HepG2 (cell line): ENCODE data around the gene POLRMT. TPM values are rescaled to one million over a fixed set of nuclear protein-coding genes. Genes with fewer than 3 reads are reported as not detected.

ENCODE experiments used
- CBX1 ChIP-seq: IDR thresholded peaks from one replicate; pipeline ENCODE4 v1.6.1; 2016; ENCODE audit warnings: antibody characterized with exemption, low read depth
- DR1 ChIP-seq: sonication (generic); formaldehyde crosslinking; IDR thresholded peaks from 2 replicates; pipeline ENCODE4 v1.8.0; 2021; ENCODE audit warnings: mild to moderate bottlenecking, missing genetic modification reagents, inconsistent platforms
- HNRNPL ChIP-seq: fragments of 200-400 bp; formaldehyde crosslinking; IDR thresholded peaks from 2 replicates; pipeline ENCODE4 v1.6.1; 2017; ENCODE audit warnings: mild to moderate bottlenecking, low read depth, low read length
- KDM2A ChIP-seq: sonication (generic); formaldehyde crosslinking; IDR thresholded peaks from 2 replicates; pipeline ENCODE4 v1.4.0; 2020; ENCODE audit warnings: low read depth, missing genetic modification reagents, borderline replicate concordance
- MAZ ChIP-seq, 2 experiments: sonication (generic) in 1 of 2; formaldehyde crosslinking in 1 of 2; IDR thresholded peaks; 2 replicates each; pipeline versions ENCODE4 v1.5.0 to v1.6.1; 2012 to 2020; ENCODE audit warnings: low read depth in 2 of 2, mild to moderate bottlenecking in 2 of 2, borderline replicate concordance in 1 of 2, improper control_type of control experiment in 1 of 2, low read length in 1 of 2, missing genetic modification reagents in 1 of 2, moderate library complexity in 1 of 2
- MYC ChIP-seq: sonication (generic); formaldehyde crosslinking; IDR thresholded peaks from 2 replicates; pipeline ENCODE4 v1.9.0; 2021; ENCODE audit warnings: missing genetic modification reagents, borderline replicate concordance
- NKX3-1 ChIP-seq: sonication (generic); formaldehyde crosslinking; IDR thresholded peaks from 2 replicates; pipeline ENCODE4 v1.5.0; 2020; ENCODE audit warnings: missing genetic modification reagents
- SAP130 ChIP-seq: IDR thresholded peaks from 2 replicates; pipeline ENCODE4 v1.6.1; 2016; ENCODE audit warnings: low read depth
- SMARCC2 ChIP-seq: fragments of 450-650 bp; IDR thresholded peaks from 2 replicates; pipeline ENCODE4 v1.6.1; 2017; ENCODE audit warnings: antibody characterized with exemption, mild to moderate bottlenecking
- SNAPC2 ChIP-seq: sonication (generic); formaldehyde crosslinking; IDR thresholded peaks from 2 replicates; pipeline ENCODE4 v1.8.1; 2022; ENCODE audit warnings: mild to moderate bottlenecking, missing genetic modification reagents
- TOE1 ChIP-seq: sonication (generic); formaldehyde crosslinking; IDR thresholded peaks from 2 replicates; pipeline ENCODE4 v1.4.0; 2020; ENCODE audit warnings: mild to moderate bottlenecking, missing genetic modification reagents
- ZNF12 ChIP-seq: sonication (generic); formaldehyde crosslinking; IDR thresholded peaks from 2 replicates; pipeline ENCODE4 v1.5.0; 2020; ENCODE audit warnings: missing genetic modification reagents
- ZNF788 ChIP-seq: sonication (generic); formaldehyde crosslinking; IDR thresholded peaks from 2 replicates; pipeline ENCODE4 v1.5.0; 2020; ENCODE audit warnings: mild to moderate bottlenecking, missing genetic modification reagents, borderline replicate concordance
- polyA plus RNA-seq, 8 experiments: library from polyadenylated mRNA; depleted of rRNA in 3 of 8; stranded (reverse) in 7 of 8; unstranded in 1 of 8; fragments of >200 nt; fragmentation: Illumina TruSeq in 4 of 8; extraction: Trizol in 4 of 8; gene quantifications; 2 replicates each; pipeline versions ENCODE4 v1.2.1 to v1.2.3, GENCODE V29; 2011 to 2016; ENCODE audit warnings: low read depth in 4 of 8, missing spikeins in 1 of 8, mixed read lengths in 1 of 8; ENCODE audit not compliant: insufficient read depth in 1 of 8
- total RNA-seq, 5 experiments: library from RNA; depleted of rRNA; stranded (reverse); fragments of >200 nt; fragmentation: Illumina TruSeq; extraction: Trizol; gene quantifications; 2 replicates each; pipeline ENCODE4 v1.2.3, GENCODE V29; 2016; ENCODE audit warnings: low read depth in 1 of 5
- TF ChIP-seq, protein P1 (sequence below): conservative IDR thresholded peaks from 2 replicates; pipeline ENCODE4 v1.6.1; 2018; ENCODE audit warnings: missing genetic modification reagents
- TF ChIP-seq, protein P2 (sequence below): IDR thresholded peaks from 2 replicates; pipeline ENCODE4 v1.6.1; 2016; ENCODE audit warnings: missing biosample characterization, missing genetic modification reagents, low read depth
- TF ChIP-seq, protein P3 (sequence below): sonication (generic); formaldehyde crosslinking; conservative IDR thresholded peaks from 2 replicates; pipeline ENCODE4 v1.4.0; 2020; ENCODE audit warnings: missing genetic modification reagents
- TF ChIP-seq, protein P4 (sequence below): sonication (generic); formaldehyde crosslinking; IDR thresholded peaks from 2 replicates; pipeline ENCODE4 v1.9.0; 2021; ENCODE audit warnings: missing genetic modification reagents, borderline replicate concordance
- TF ChIP-seq, protein P5 (sequence below): sonication (generic); formaldehyde crosslinking; IDR thresholded peaks from 2 replicates; pipeline ENCODE4 v1.9.0; 2022; ENCODE audit warnings: missing genetic modification reagents, mild to moderate bottlenecking, borderline replicate concordance

Gene POLRMT
- total and polyA plus RNA-seq, 2 of the 13 experiments (the other 11 are each of a cell fraction or from before 2014, with no cell fraction given), result 78.0 to 101 TPM

DNA sequence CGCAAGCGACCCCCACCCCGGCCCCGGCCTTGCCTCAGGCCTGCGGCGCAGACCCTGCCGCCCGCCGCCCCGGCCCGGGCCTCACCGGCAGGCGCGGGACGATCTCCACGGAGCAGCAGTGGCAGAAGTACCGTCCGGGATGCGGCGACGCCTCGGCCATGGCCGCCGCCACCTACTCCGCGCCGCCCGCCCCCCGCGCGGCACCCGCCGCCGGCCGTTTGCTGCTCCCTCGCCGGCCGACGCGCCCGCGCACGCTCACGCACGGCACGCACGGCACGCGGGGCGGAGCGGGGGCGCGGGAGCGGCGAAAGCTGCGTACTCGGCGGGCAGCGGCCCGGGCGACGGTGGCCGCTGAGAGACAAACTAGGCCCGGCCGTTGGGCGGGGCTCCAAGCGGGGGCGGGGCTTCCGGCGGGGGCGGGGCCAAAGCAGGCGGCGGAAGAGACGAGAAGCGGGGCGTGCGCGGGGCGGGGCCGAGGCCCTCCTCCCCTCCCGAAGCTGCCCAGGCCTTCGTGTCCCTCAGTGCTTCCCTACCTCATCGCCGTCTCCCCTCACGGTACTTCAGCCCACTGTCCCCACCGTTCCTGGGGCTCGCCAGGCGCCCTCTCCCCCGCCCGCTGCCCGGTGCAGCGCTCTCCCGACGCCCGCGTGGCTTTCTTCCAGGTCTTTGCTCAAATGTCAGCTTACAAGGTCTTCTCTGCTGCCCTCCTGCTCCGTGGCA is 29.8 kb upstream of the POLRMT start, which contains the start of gene RNF126 (continued):
- TF ChIP-seq ZNF12 (CRISPR knock-in tag) (no peak), DR1 (CRISPR knock-in tag) (0 out of 2 replicates have a peak, but pooled peaks have one; percentile 52), MYC (CRISPR knock-in tag) (peak; percentile 41; the same call in 1 of the 2 replicates), SAP130 (peak; percentile 84), CBX1 (no peak), SMARCC2 (no peak), KDM2A (peak; percentile 65; the same call in 1 of the 2 replicates), NKX3-1 (CRISPR knock-in tag) (no peak), ZNF788 (CRISPR knock-in tag) (no peak), SNAPC2 (CRISPR knock-in tag) (no peak), TOE1 (CRISPR knock-in tag) (no peak), HNRNPL (no peak), MAZ (IDR thresholded peaks at IDR 0.05; ENCODE audit: borderline replicate concordance, low read depth, low read length) (peak; percentile 83), MAZ (CRISPR knock-in tag; IDR thresholded peaks at IDR 0.05; ENCODE audit: low read depth) (peak; percentile 71)
- TF ChIP-seq, protein P1, sequence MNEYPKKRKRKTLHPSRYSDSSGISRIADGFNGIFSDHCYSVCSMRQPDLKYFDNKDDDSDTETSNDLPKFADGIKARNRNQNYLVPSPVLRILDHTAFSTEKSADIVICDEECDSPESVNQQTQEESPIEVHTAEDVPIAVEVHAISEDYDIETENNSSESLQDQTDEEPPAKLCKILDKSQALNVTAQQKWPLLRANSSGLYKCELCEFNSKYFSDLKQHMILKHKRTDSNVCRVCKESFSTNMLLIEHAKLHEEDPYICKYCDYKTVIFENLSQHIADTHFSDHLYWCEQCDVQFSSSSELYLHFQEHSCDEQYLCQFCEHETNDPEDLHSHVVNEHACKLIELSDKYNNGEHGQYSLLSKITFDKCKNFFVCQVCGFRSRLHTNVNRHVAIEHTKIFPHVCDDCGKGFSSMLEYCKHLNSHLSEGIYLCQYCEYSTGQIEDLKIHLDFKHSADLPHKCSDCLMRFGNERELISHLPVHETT, result no peak; the same call in 1 of the 2 replicates
- TF ChIP-seq, protein P2, sequence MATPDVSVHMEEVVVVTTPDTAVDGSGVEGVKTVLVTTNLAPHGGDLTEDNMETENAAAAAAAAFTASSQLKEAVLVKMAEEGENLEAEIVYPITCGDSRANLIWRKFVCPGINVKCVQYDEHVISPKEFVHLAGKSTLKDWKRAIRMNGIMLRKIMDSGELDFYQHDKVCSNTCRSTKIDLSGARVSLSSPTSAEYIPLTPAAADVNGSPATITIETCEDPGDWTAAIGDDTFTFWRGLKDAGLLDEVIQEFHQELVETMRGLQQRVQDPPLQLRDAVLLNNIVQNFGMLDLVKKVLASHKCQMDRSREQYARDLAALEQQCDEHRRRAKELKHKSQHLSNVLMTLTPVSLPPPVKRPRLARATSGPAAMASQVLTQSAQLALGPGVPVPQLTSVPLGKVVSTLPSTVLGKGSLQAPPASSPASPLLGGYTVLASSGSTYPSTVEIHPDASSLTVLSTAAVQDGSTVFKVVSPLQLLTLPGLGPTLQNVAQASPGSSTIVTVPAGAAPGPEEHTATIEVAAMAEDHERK (CRISPR knock-in tag), result peak; percentile 91
- TF ChIP-seq, protein P3, sequence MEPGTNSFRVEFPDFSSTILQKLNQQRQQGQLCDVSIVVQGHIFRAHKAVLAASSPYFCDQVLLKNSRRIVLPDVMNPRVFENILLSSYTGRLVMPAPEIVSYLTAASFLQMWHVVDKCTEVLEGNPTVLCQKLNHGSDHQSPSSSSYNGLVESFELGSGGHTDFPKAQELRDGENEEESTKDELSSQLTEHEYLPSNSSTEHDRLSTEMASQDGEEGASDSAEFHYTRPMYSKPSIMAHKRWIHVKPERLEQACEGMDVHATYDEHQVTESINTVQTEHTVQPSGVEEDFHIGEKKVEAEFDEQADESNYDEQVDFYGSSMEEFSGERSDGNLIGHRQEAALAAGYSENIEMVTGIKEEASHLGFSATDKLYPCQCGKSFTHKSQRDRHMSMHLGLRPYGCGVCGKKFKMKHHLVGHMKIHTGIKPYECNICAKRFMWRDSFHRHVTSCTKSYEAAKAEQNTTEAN (CRISPR knock-in tag), result 0 out of 2 replicates have a peak, but pooled peaks have one; percentile 18
- TF ChIP-seq, protein P4, sequence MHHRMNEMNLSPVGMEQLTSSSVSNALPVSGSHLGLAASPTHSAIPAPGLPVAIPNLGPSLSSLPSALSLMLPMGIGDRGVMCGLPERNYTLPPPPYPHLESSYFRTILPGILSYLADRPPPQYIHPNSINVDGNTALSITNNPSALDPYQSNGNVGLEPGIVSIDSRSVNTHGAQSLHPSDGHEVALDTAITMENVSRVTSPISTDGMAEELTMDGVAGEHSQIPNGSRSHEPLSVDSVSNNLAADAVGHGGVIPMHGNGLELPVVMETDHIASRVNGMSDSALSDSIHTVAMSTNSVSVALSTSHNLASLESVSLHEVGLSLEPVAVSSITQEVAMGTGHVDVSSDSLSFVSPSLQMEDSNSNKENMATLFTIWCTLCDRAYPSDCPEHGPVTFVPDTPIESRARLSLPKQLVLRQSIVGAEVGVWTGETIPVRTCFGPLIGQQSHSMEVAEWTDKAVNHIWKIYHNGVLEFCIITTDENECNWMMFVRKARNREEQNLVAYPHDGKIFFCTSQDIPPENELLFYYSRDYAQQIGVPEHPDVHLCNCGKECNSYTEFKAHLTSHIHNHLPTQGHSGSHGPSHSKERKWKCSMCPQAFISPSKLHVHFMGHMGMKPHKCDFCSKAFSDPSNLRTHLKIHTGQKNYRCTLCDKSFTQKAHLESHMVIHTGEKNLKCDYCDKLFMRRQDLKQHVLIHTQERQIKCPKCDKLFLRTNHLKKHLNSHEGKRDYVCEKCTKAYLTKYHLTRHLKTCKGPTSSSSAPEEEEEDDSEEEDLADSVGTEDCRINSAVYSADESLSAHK (CRISPR knock-in tag), result no peak
- TF ChIP-seq, protein P5, sequence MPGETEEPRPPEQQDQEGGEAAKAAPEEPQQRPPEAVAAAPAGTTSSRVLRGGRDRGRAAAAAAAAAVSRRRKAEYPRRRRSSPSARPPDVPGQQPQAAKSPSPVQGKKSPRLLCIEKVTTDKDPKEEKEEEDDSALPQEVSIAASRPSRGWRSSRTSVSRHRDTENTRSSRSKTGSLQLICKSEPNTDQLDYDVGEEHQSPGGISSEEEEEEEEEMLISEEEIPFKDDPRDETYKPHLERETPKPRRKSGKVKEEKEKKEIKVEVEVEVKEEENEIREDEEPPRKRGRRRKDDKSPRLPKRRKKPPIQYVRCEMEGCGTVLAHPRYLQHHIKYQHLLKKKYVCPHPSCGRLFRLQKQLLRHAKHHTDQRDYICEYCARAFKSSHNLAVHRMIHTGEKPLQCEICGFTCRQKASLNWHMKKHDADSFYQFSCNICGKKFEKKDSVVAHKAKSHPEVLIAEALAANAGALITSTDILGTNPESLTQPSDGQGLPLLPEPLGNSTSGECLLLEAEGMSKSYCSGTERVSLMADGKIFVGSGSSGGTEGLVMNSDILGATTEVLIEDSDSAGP, result peak; percentile 79
